NB4 (cell line): ENCODE measurements around the gene CHRNE.

Experiments
- TF ChIP-seq, protein P1 (sequence below): IDR thresholded peaks from one replicate; pipeline ENCODE4 v1.5.1; 2012; ENCODE audit warnings: low read depth, low read length
- TF ChIP-seq, protein P2 (sequence below): IDR thresholded peaks from 2 replicates; pipeline ENCODE4 v1.6.1; 2011; ENCODE audit warnings: low read depth, low read length

DNA sequence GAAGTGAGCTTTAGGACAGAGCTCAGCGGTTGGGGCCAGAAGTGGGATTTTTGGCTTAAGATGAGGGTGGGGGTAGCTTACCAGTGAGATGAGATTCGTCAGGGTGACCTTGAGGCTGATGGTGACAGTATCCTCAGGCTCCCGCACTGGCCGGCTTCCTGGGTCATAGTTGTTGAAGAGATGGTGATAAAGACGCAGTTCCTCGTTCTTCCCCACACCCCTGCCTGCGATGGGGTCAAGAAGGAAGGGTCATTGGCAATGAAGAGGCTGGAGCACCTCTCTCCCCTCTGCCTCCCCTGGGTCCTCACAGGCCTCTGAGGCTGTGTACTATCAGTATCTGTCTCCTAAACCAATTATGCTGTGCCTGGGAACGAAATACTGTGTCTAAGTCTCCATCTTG, 358 bp downstream of the CHRNE start:
- TF ChIP-seq, protein P1, sequence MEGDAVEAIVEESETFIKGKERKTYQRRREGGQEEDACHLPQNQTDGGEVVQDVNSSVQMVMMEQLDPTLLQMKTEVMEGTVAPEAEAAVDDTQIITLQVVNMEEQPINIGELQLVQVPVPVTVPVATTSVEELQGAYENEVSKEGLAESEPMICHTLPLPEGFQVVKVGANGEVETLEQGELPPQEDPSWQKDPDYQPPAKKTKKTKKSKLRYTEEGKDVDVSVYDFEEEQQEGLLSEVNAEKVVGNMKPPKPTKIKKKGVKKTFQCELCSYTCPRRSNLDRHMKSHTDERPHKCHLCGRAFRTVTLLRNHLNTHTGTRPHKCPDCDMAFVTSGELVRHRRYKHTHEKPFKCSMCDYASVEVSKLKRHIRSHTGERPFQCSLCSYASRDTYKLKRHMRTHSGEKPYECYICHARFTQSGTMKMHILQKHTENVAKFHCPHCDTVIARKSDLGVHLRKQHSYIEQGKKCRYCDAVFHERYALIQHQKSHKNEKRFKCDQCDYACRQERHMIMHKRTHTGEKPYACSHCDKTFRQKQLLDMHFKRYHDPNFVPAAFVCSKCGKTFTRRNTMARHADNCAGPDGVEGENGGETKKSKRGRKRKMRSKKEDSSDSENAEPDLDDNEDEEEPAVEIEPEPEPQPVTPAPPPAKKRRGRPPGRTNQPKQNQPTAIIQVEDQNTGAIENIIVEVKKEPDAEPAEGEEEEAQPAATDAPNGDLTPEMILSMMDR, result no peak
- TF ChIP-seq, protein P2, sequence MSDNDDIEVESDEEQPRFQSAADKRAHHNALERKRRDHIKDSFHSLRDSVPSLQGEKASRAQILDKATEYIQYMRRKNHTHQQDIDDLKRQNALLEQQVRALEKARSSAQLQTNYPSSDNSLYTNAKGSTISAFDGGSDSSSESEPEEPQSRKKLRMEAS, result no peak
